ENCODE data around the gene ZNF723.

- TF ChIP-seq CTCF (conservative IDR thresholded peaks at IDR 0.05 in 1 of 2, IDR thresholded peaks at IDR 0.05 in 1 of 2; ENCODE audit: low read depth in 1 of 2, low read length in 2 of 2) = no peak
- no peak for TF ChIP-seq EZH2 (IDR thresholded peaks at IDR 0.05; ENCODE audit: low read length, missing control alignments)
Observed at GRCh38 chr19:22783651-22784410, 48.3 kb upstream of the ZNF723 start, which contains the start of gene ZNF99.
